Measurements from ENCODE around the gene KANK3. TPM values are rescaled to one million over a fixed set of nuclear protein-coding genes. Genes with fewer than 3 reads are reported as not detected.
"Not testable (repeated sequence)": the region's sequence is repeated elsewhere in the genome, so short reads cannot be mapped to it uniquely, and the experiment has no call there.

KANK3 gene
- total RNA-seq, 2 experiments from 2014 or later, result 0.11 to 0.22 TPM

DNA sequence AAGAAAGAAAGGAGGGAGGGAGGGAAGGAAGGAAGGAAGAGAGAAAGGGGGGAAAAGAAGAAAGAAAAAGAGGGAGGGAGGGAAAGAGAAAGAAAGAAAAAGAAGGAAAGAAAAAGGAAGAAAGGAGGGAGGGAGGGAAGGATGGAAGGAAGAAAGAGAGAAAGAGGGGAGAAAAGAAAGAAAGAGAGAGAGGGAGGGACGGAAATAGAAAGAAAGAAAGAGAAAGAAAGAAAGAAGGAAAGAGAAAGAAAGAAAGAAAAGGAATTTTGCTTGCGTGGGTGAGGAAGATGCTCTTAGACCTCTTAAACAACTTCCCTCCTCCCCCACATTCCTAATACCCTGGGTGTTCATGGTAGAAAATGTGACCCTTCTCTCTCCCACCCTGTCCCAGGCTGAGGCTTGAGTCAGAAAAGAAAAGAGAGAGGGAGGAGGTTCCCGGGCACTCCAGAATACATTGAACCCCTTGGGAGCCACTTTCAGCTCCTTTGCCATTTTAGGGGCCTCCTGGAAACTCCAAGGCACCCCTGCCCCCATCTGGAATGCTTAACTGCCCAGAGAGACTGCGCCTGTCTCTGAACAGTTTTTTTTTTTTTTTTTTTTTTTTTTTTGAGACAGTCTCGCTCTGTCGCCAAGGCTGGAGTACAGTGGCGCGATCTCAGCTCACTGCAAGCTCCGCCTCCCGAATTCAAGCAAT lies 9.2 kb upstream of the KANK3 start:
- no peaks in the 10 kb centered on the region for H4K20me1 ChIP-seq (ENCODE audit: insufficient read depth, low read length)
- intact Hi-C loops (cut with micrococcal nuclease; ENCODE audit: unreplicated experiment), result no loop called here
- ChIA-PET POLR2A (no interaction called here), CTCF (ENCODE audit: unreplicated experiment) (no interaction called here)
- H3K36me3 ChIP-seq (ENCODE audit: insufficient read depth, low read length), result no peaks in the 10 kb centered on the region
- no peak overlapping the region for H3K4me2 ChIP-seq (ENCODE audit: low read length)
- TF ChIP-seq, protein P1, sequence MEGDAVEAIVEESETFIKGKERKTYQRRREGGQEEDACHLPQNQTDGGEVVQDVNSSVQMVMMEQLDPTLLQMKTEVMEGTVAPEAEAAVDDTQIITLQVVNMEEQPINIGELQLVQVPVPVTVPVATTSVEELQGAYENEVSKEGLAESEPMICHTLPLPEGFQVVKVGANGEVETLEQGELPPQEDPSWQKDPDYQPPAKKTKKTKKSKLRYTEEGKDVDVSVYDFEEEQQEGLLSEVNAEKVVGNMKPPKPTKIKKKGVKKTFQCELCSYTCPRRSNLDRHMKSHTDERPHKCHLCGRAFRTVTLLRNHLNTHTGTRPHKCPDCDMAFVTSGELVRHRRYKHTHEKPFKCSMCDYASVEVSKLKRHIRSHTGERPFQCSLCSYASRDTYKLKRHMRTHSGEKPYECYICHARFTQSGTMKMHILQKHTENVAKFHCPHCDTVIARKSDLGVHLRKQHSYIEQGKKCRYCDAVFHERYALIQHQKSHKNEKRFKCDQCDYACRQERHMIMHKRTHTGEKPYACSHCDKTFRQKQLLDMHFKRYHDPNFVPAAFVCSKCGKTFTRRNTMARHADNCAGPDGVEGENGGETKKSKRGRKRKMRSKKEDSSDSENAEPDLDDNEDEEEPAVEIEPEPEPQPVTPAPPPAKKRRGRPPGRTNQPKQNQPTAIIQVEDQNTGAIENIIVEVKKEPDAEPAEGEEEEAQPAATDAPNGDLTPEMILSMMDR (conservative IDR thresholded peaks at IDR 0.05; ENCODE audit: low read length), result no peak
- no peak for TF ChIP-seq EZH2phosphoT487 (IDR thresholded peaks at IDR 0.05; ENCODE audit: borderline replicate concordance, low read depth, low read length)
- BruUV-seq (replicated peaks), result no TSS peak
- H2AFZ ChIP-seq (ENCODE audit: low read length), result no peak overlapping the region
- no peak overlapping the region for H3K4me3 ChIP-seq (ENCODE audit: low read depth, low read length, poor library complexity, severe bottlenecking)
- H3K27ac ChIP-seq (ENCODE audit: low read depth, low read length, poor library complexity, severe bottlenecking), result no peak overlapping the region
- no peak for DNase-seq (ENCODE audit: low spot score)
- no peaks in the 10 kb centered on the region for H3K9me2 ChIP-seq (ENCODE audit: insufficient read depth, low read length)
- H3K9me3 ChIP-seq (ENCODE audit: low read length), result no peaks in the 10 kb centered on the region
- H3K4me1 ChIP-seq (ENCODE audit: insufficient read depth, low read length, poor library complexity, severe bottlenecking), result no peaks in the 10 kb centered on the region
- no peaks in the 10 kb centered on the region for H3K79me2 ChIP-seq (ENCODE audit: insufficient read depth, low read depth, low read length)

DNA sequence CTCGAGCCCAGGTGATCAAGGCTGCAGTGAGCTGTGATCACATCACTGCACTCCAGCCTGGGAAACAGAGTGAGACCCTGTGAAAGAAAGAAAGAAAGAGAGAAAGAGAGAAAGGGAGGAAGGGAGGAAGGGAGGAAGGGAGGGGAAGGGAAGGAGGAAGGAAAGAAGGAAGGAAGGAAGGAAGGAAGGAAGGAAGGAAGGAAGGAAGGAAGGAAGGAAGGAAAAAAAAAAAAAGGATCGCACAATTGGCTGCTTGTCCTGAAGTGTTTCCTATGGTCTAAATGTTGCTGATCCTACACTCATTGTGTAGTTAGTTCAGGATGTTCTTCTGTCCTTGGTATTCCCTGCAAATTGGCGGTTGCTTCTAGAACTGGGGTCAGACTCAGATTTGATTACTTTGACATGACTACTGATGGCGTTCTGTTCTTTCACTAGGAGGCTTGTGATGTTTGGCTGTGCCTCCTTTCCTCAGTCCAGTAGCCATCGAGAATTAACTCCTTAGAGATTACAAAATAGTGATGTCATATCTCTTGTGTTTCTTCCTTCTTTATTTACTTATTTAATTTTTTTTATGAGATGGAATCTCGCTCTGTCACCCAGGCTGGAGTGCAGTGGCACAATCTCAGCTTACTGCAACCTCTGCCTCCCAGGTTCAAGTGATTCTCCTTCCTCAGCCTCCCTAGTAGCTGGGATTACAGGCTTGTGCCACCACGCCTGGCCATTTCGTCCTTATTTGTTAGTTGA lies 6.7 kb upstream of the KANK3 start:
- CTCF ChIA-PET (ENCODE audit: unreplicated experiment); H3K79me2 ChIP-seq (ENCODE audit: insufficient read depth, low read depth, low read length); H3K9me2 ChIP-seq (ENCODE audit: insufficient read depth, low read length); H3K4me3 ChIP-seq (ENCODE audit: low read depth, low read length, poor library complexity, severe bottlenecking); H4K20me1 ChIP-seq (ENCODE audit: insufficient read depth, low read length); DNase-seq (ENCODE audit: low spot score); H3K9me3 ChIP-seq (ENCODE audit: low read length); H3K4me2 ChIP-seq (ENCODE audit: low read length); H3K4me1 ChIP-seq (ENCODE audit: insufficient read depth, low read length, poor library complexity, severe bottlenecking); H3K27ac ChIP-seq (ENCODE audit: low read depth, low read length, poor library complexity, severe bottlenecking); POLR2A ChIA-PET; intact Hi-C loops (cut with micrococcal nuclease; ENCODE audit: unreplicated experiment); H2AFZ ChIP-seq (ENCODE audit: low read length); H3K36me3 ChIP-seq (ENCODE audit: insufficient read depth, low read length); BruUV-seq (replicated peaks): not testable (repeated sequence)

DNA sequence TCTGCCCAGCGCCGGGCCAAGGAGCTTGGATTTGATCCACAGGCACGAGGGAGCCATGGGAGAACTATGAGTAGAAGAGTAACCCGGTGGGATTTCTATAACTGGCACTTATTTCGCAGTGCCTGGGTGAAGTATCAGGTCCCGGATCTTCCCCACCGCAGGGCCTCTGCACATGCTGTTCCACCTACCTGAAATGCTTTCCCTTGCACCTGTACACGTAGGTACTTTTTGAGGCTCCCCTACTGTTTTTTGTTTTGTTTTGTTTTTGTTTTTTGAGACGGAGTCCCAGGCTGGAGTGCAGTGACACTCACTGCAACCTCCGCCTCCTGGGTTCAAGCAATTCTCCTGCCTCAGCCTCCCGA lies 402 bp upstream of the KANK3 start:
- peaks cover 5% of the 10 kb centered on the region for H3K4me1 ChIP-seq (ENCODE audit: insufficient read depth, low read length, poor library complexity, severe bottlenecking)
- no peaks in the 10 kb centered on the region for H3K9me3 ChIP-seq (ENCODE audit: low read length)
- H2AFZ ChIP-seq (ENCODE audit: low read length), result no peak overlapping the region
- H3K9me2 ChIP-seq (ENCODE audit: insufficient read depth, low read length), result no peaks in the 10 kb centered on the region
- H3K4me3 ChIP-seq (ENCODE audit: low read depth, low read length, poor library complexity, severe bottlenecking), result peak overlapping the region; percentile 42
- ChIA-PET CTCF (ENCODE audit: unreplicated experiment) (no interaction called here), POLR2A (no interaction called here)
- DNase-seq (ENCODE audit: low spot score), result no peak
- BruUV-seq (replicated peaks), result no TSS peak
- no peak for TF ChIP-seq EZH2phosphoT487 (IDR thresholded peaks at IDR 0.05; ENCODE audit: borderline replicate concordance, low read depth, low read length)
- TF ChIP-seq, protein P1 (conservative IDR thresholded peaks at IDR 0.05; ENCODE audit: low read length), result no peak
- intact Hi-C loops (cut with micrococcal nuclease; ENCODE audit: unreplicated experiment), result no loop called here
- H3K79me2 ChIP-seq (ENCODE audit: insufficient read depth, low read depth, low read length), result no peaks in the 10 kb centered on the region
- no peak overlapping the region for H3K27ac ChIP-seq (ENCODE audit: low read depth, low read length, poor library complexity, severe bottlenecking)
- no peaks in the 10 kb centered on the region for H3K36me3 ChIP-seq (ENCODE audit: insufficient read depth, low read length)
- H4K20me1 ChIP-seq (ENCODE audit: insufficient read depth, low read length), result no peaks in the 10 kb centered on the region
- peak overlapping the region; percentile 61 for H3K4me2 ChIP-seq (ENCODE audit: low read length)
